GM23248 (cell line): Measurements from ENCODE around the gene HEPHL1.

ENCODE experiments used
- EZH2 ChIP-seq: fragments of 200-600 bp; sonication (generic); IDR thresholded peaks from 2 replicates; pipeline ENCODE4 v1.6.1; 2018; ENCODE audit warnings: antibody characterized with exemption, mild to moderate bottlenecking; ENCODE audit not compliant: insufficient read depth, poor library complexity, severe bottlenecking
- EZH2phosphoT487 ChIP-seq: fragments of 200-600 bp; sonication (generic); IDR thresholded peaks from 2 replicates; pipeline ENCODE4 v1.6.1; 2018; ENCODE audit warnings: antibody characterized with exemption, moderate library complexity, mild to moderate bottlenecking, low read depth; ENCODE audit not compliant: insufficient read depth

GRCh38 chr11:94089341-94089740 lies 68.2 kb downstream of the HEPHL1 start:
- TF ChIP-seq EZH2phosphoT487 (no peak), EZH2 (no peak)
